Stomach (tissue), 4 donors: ENCODE data around the gene KPNA2.

Source experiments
- EP300 ChIP-seq: sonication (generic); formaldehyde crosslinking; IDR thresholded peaks from one replicate; pipeline ENCODE4 v1.6.1; 2017; ENCODE audit warnings: antibody characterized with exemption
- POLR2A ChIP-seq, 4 donors: fragments of 450-650 bp; IDR thresholded peaks; one replicate each; pipeline ENCODE4 v1.6.1; 2016; ENCODE audit warnings: antibody characterized with exemption in 4 of 4, control low read depth in 2 of 4, mild to moderate bottlenecking in 1 of 4, moderate library complexity in 1 of 4
- POLR2AphosphoS5 ChIP-seq, 3 donors: sonication (generic); formaldehyde crosslinking; IDR thresholded peaks; one replicate each; pipeline ENCODE4 v1.6.1; 2016; ENCODE audit warnings: antibody characterized with exemption in 3 of 3
- TF ChIP-seq, protein P1 (sequence below), 7 experiments: fragments of 450-650 bp in 4 of 7; fragments of 200-600 bp in 3 of 7; sonication (generic) in 3 of 7; IDR thresholded peaks; one replicate each; pipeline ENCODE4 v1.5.1; 2016 to 2019; ENCODE audit warnings: antibody characterized with exemption in 7 of 7, control low read depth in 2 of 7, mild to moderate bottlenecking in 1 of 7

DNA sequence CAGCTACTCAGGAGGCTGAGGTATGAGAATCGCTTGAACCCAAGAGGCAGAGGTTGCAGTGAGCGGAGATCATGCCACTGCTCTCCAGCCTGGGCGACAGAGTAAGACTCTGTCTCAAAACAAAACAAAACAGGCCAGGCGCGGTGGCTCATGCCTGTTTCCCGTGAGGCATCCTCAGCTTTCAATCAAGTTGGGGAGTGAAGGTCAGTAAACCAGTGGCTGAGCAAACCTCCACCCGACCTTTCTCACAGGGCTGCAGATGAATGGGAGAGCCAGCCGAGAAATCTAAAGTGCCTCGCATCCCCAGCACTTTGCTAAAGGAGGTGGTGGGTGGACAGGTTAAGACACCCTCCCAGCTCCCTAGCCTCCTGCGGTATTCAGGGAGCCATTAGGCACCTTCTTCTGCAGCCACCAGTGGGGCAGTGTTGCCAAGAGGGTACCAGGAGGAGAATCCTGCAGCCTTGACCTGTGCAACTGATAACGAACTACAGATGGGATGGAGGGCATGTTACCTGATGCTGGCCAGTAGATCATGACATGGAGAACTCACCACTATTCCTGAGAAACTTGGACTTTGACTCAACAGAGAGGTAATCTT is 59.0 kb downstream of the KPNA2 start:
- TF ChIP-seq, protein P1, sequence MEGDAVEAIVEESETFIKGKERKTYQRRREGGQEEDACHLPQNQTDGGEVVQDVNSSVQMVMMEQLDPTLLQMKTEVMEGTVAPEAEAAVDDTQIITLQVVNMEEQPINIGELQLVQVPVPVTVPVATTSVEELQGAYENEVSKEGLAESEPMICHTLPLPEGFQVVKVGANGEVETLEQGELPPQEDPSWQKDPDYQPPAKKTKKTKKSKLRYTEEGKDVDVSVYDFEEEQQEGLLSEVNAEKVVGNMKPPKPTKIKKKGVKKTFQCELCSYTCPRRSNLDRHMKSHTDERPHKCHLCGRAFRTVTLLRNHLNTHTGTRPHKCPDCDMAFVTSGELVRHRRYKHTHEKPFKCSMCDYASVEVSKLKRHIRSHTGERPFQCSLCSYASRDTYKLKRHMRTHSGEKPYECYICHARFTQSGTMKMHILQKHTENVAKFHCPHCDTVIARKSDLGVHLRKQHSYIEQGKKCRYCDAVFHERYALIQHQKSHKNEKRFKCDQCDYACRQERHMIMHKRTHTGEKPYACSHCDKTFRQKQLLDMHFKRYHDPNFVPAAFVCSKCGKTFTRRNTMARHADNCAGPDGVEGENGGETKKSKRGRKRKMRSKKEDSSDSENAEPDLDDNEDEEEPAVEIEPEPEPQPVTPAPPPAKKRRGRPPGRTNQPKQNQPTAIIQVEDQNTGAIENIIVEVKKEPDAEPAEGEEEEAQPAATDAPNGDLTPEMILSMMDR (IDR thresholded peaks at IDR 0.05): no peak
- no peak for TF ChIP-seq POLR2A (IDR thresholded peaks at IDR 0.05)
- no peak for TF ChIP-seq EP300
- TF ChIP-seq POLR2AphosphoS5 (IDR thresholded peaks at IDR 0.05): no peak
